Astrocyte (in vitro differentiated cells and primary cell): ENCODE measurements around the gene CHD5. TPM values are rescaled to one million over a fixed set of nuclear protein-coding genes. Genes with fewer than 3 reads are reported as not detected.

ENCODE experiments used
- DNase-seq: peaks from one replicate; pipeline ENCODE4 v3.0.0-alpha.2; 2010; ENCODE audit warnings: low read depth
- FAIRE-seq: peaks from 2 replicates; lab custom pipeline; 2011; peaks lifted over from hg19 to GRCh38; lab: Jason Lieb, UNC
- H2AFZ ChIP-seq: 2 replicates; pipeline ENCODE4 v1.6.0; 2012; ENCODE audit warnings: low read depth, low read length, inconsistent platforms
- H3K27ac ChIP-seq: 2 replicates; pipeline ENCODE4 v1.5.1; 2011; ENCODE audit warnings: low read depth, low read length, inconsistent platforms
- H3K27me3 ChIP-seq: 2 replicates; pipeline ENCODE4 v1.6.0; 2011; ENCODE audit warnings: low read length, inconsistent platforms; ENCODE audit not compliant: insufficient read depth
- H3K36me3 ChIP-seq: 2 replicates; pipeline ENCODE4 v1.5.1; 2011; ENCODE audit warnings: low read length, inconsistent platforms; ENCODE audit not compliant: insufficient read depth
- H3K4me1 ChIP-seq: 2 replicates; pipeline ENCODE4 v1.5.1; 2011; ENCODE audit warnings: low read length, inconsistent platforms; ENCODE audit not compliant: insufficient read depth
- H3K4me2 ChIP-seq: 2 replicates; pipeline ENCODE4 v1.6.0; 2012; ENCODE audit warnings: low read length, inconsistent platforms
- H3K4me3 ChIP-seq: 2 replicates; pipeline ENCODE4 v1.5.1; 2011; ENCODE audit warnings: low read depth, mild to moderate bottlenecking, low read length, inconsistent platforms; ENCODE audit not compliant: insufficient read depth
- H3K79me2 ChIP-seq: 2 replicates; pipeline ENCODE4 v1.6.0; 2012; ENCODE audit warnings: mild to moderate bottlenecking, low read length, inconsistent platforms; ENCODE audit not compliant: insufficient read depth
- H3K9ac ChIP-seq: 2 replicates; pipeline ENCODE4 v1.6.0; 2012; ENCODE audit warnings: mild to moderate bottlenecking, low read length, inconsistent platforms
- H3K9me3 ChIP-seq: 2 replicates; pipeline ENCODE4 v1.5.1; 2012; ENCODE audit warnings: low read depth, mild to moderate bottlenecking, low read length, inconsistent platforms; ENCODE audit not compliant: insufficient read depth
- H4K20me1 ChIP-seq: 2 replicates; pipeline ENCODE4 v1.6.0; 2012; ENCODE audit warnings: low read length, inconsistent platforms; ENCODE audit not compliant: insufficient read depth
- H3K27ac Mint-ChIP-seq: one replicate; pipeline ENCODE4 v1.8.0; 2021; ENCODE audit warnings: mild to moderate bottlenecking, mixed read lengths; ENCODE audit not compliant: unreplicated experiment
- H3K27me3 Mint-ChIP-seq: one replicate; pipeline ENCODE4 v1.8.0; 2021; ENCODE audit warnings: low read depth, mixed read lengths; ENCODE audit not compliant: unreplicated experiment
- H3K36me3 Mint-ChIP-seq: one replicate; pipeline ENCODE4 v1.8.0; 2021; ENCODE audit warnings: low read depth, mixed read lengths; ENCODE audit not compliant: unreplicated experiment
- H3K4me1 Mint-ChIP-seq: one replicate; pipeline ENCODE4 v1.8.0; 2021; ENCODE audit warnings: low read depth, mixed read lengths; ENCODE audit not compliant: unreplicated experiment
- H3K4me3 Mint-ChIP-seq: one replicate; pipeline ENCODE4 v1.8.0; 2021; ENCODE audit warnings: mild to moderate bottlenecking, moderate library complexity, mixed read lengths; ENCODE audit not compliant: unreplicated experiment
- H3K9me3 Mint-ChIP-seq: one replicate; pipeline ENCODE4 v1.8.0; 2021; ENCODE audit warnings: mild to moderate bottlenecking, mixed read lengths; ENCODE audit not compliant: unreplicated experiment
- CTCF ChIP-seq: IDR thresholded peaks from 2 replicates; pipeline ENCODE4 v1.5.1; 2011; ENCODE audit warnings: low read depth, mild to moderate bottlenecking, inconsistent platforms, low read length, moderate library complexity; ENCODE audit not compliant: insufficient read depth
- EZH2 ChIP-seq: IDR thresholded peaks from 2 replicates; pipeline ENCODE4 v1.6.1; 2012; ENCODE audit warnings: mild to moderate bottlenecking, low read length, inconsistent platforms; ENCODE audit not compliant: insufficient read depth
- total RNA-seq: library from RNA; stranded (reverse); gene quantifications from 2 replicates; pipeline ENCODE4 v1.2.1, GENCODE V29; 2021

CHD5 gene
- total RNA-seq, 1 donor from 2014 or later, result 0.18 TPM

GRCh38 chr1:6108937-6109614, 71.0 kb downstream of the CHD5 start:
- H3K9me3 ChIP-seq, result no peaks in the 10 kb centered on the region
- H3K4me3 Mint-ChIP-seq, result no peak overlapping the region
- TF ChIP-seq CTCF (no peak), EZH2 (no peak)
- no peaks in the 10 kb centered on the region for H3K4me1 ChIP-seq
- no peak overlapping the region for H3K27ac Mint-ChIP-seq
- H2AFZ ChIP-seq, result no peak overlapping the region
- H3K4me3 ChIP-seq, result no peak overlapping the region
- H4K20me1 ChIP-seq, result peaks cover 5% of the 10 kb centered on the region
- peaks cover 50% of the 10 kb centered on the region for H3K27me3 Mint-ChIP-seq
- no peaks in the 10 kb centered on the region for H3K36me3 ChIP-seq
- no peaks in the 10 kb centered on the region for H3K79me2 ChIP-seq
- no peaks in the 10 kb centered on the region for H3K36me3 Mint-ChIP-seq
- no peaks in the 10 kb centered on the region for H3K27me3 ChIP-seq
- no peak for DNase-seq
- no peak overlapping the region for H3K9ac ChIP-seq
- H3K4me1 Mint-ChIP-seq, result no peaks in the 10 kb centered on the region
- H3K9me3 Mint-ChIP-seq, result peaks cover 2% of the 10 kb centered on the region
- H3K27ac ChIP-seq, result no peak overlapping the region
- H3K4me2 ChIP-seq, result no peak overlapping the region
- FAIRE-seq, result no peak

- no peaks in the 10 kb centered on the region for H3K79me2 ChIP-seq
- H3K4me3 ChIP-seq, result no peak overlapping the region
- Mint-ChIP-seq H3K4me1 (no peaks in the 10 kb centered on the region), H3K27ac (no peak overlapping the region), H3K27me3 (peaks cover 50% of the 10 kb centered on the region), H3K4me3 (no peak overlapping the region), H3K36me3 (no peaks in the 10 kb centered on the region), H3K9me3 (peaks cover 2% of the 10 kb centered on the region)
- DNase-seq, result no peak
- no peak overlapping the region for H3K4me2 ChIP-seq
- no peaks in the 10 kb centered on the region for H3K4me1 ChIP-seq
- no peaks in the 10 kb centered on the region for H3K9me3 ChIP-seq
- no peak overlapping the region for H3K9ac ChIP-seq
- H2AFZ ChIP-seq, result no peak overlapping the region
- H3K27me3 ChIP-seq, result no peaks in the 10 kb centered on the region
- no peak for FAIRE-seq
- H4K20me1 ChIP-seq, result peaks cover 5% of the 10 kb centered on the region
- no peaks in the 10 kb centered on the region for H3K36me3 ChIP-seq
- no peak for TF ChIP-seq EZH2
- no peak for TF ChIP-seq CTCF
- H3K27ac ChIP-seq, result no peak overlapping the region
These were observed 71.6 kb downstream of the CHD5 start for GRCh38 chr1:6108476-6108875.
